Measurements from ENCODE around the gene MOSPD2. TPM values are rescaled to one million over a fixed set of nuclear protein-coding genes. Genes with fewer than 3 reads are reported as not detected.

The MOSPD2 gene
- polyA plus RNA-seq, 1 donor (not counting 4 experiments of a cell fraction or from before 2014, with no cell fraction given): 20.4 TPM

DNA sequence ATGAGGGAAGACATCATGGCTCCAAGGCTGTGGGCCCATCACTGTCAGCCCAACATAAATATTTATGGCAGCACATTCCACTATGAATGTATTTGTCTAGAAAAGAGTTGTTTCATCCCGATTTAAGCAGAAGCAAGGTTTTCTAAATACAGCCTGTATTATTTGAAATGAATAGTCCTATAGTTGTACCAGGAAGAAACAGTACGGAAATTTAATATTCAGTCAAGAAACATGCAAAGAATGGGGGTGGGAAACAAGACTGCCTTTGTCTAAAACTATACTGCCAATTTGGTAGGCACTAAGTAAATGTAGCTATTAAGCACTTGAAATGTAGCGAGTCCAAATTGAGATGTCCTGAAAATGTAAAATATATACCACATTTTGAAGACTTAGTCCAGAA is 69.1 kb downstream of the MOSPD2 start:
- Histone ChIP-seq H2AFZ (ENCODE audit: control insufficient read depth, low read length) (no peak overlapping the region), H3K27me3 (ENCODE audit: control insufficient read depth, extremely low read depth, insufficient read depth, low read length) (no peaks in the 10 kb centered on the region), H3K9ac (ENCODE audit: control insufficient read depth, extremely low read depth, insufficient read depth, low read length) (no peak overlapping the region), H3K27ac (ENCODE audit: control insufficient read depth, insufficient read depth, low read length) (no peak overlapping the region), H3K79me2 (ENCODE audit: control insufficient read depth, insufficient read depth, low read length) (no peaks in the 10 kb centered on the region), H3K9me3 (ENCODE audit: control insufficient read depth, low read depth, low read length) (no peaks in the 10 kb centered on the region), H3K4me1 (ENCODE audit: control insufficient read depth, extremely low read depth, insufficient read depth, low read length) (no peaks in the 10 kb centered on the region), H3K4me3 (ENCODE audit: control insufficient read depth in 2 of 3, extremely low read depth in 1 of 3, insufficient read depth in 2 of 3, low read depth in 1 of 3, low read length in 3 of 3) (no peak overlapping the region), H3K9me1 (ENCODE audit: control insufficient read depth, extremely low read depth, insufficient read depth, low read length) (no peaks in the 10 kb centered on the region), H4K20me1 (ENCODE audit: control insufficient read depth, extremely low read depth, insufficient read depth, low read length) (no peaks in the 10 kb centered on the region), H3K36me3 (ENCODE audit: control insufficient read depth in 2 of 2, extremely low read depth in 1 of 2, insufficient read depth in 2 of 2, low read length in 2 of 2) (no peaks in the 10 kb centered on the region), H3K4me2 (ENCODE audit: control insufficient read depth, extremely low read depth, insufficient read depth, low read depth, low read length) (no peak overlapping the region)
- dilution Hi-C loops (cut with MboI; ENCODE audit: extremely low pct_ligation_motif_present, low sequenced_read_pairs): no loop called here
- TF ChIP-seq EZH2 (IDR thresholded peaks at IDR 0.05; ENCODE audit: low read length): no peak
- TF ChIP-seq, protein P1, sequence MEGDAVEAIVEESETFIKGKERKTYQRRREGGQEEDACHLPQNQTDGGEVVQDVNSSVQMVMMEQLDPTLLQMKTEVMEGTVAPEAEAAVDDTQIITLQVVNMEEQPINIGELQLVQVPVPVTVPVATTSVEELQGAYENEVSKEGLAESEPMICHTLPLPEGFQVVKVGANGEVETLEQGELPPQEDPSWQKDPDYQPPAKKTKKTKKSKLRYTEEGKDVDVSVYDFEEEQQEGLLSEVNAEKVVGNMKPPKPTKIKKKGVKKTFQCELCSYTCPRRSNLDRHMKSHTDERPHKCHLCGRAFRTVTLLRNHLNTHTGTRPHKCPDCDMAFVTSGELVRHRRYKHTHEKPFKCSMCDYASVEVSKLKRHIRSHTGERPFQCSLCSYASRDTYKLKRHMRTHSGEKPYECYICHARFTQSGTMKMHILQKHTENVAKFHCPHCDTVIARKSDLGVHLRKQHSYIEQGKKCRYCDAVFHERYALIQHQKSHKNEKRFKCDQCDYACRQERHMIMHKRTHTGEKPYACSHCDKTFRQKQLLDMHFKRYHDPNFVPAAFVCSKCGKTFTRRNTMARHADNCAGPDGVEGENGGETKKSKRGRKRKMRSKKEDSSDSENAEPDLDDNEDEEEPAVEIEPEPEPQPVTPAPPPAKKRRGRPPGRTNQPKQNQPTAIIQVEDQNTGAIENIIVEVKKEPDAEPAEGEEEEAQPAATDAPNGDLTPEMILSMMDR (optimal IDR thresholded peaks at IDR 0.05 in 1 of 3, IDR thresholded peaks at IDR 0.05 in 1 of 3, conservative IDR thresholded peaks at IDR 0.05 in 1 of 3; ENCODE audit: extremely low read depth in 1 of 3, insufficient read depth in 2 of 3, low read length in 3 of 3): no peak
- DNase-seq (ENCODE audit: low read depth, low spot score) (no peak), FAIRE-seq (no peak)

DNA sequence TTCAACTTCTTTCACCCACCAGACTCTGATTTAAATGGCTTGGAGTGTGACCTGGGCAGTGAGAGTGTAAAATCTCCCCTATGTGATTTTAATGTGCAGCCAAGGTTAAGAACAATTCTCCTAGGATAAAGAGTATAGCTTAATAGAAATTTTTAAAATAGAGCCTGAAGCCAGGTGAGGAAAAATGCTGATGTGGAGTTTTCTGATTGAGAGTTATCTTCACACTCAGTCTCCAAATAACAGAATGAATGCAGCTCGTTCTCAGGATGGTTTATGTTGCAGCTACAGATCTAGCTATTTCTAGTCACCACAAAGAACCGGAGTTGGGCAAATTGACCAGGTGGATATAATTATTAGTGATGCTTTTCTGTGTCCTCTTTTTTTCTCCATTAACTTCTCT is 70.7 kb downstream of the MOSPD2 start:
- H3K4me2 ChIP-seq (ENCODE audit: control insufficient read depth, extremely low read depth, insufficient read depth, low read depth, low read length): no peak overlapping the region
- no peaks in the 10 kb centered on the region for H3K4me1 ChIP-seq (ENCODE audit: control insufficient read depth, extremely low read depth, insufficient read depth, low read length)
- H4K20me1 ChIP-seq (ENCODE audit: control insufficient read depth, extremely low read depth, insufficient read depth, low read length): no peaks in the 10 kb centered on the region
- no peaks in the 10 kb centered on the region for H3K9me1 ChIP-seq (ENCODE audit: control insufficient read depth, extremely low read depth, insufficient read depth, low read length)
- no peaks in the 10 kb centered on the region for H3K27me3 ChIP-seq (ENCODE audit: control insufficient read depth, extremely low read depth, insufficient read depth, low read length)
- FAIRE-seq: no peak
- H3K27ac ChIP-seq (ENCODE audit: control insufficient read depth, insufficient read depth, low read length): no peak overlapping the region
- H3K79me2 ChIP-seq (ENCODE audit: control insufficient read depth, insufficient read depth, low read length): no peaks in the 10 kb centered on the region
- TF ChIP-seq, protein P1 (optimal IDR thresholded peaks at IDR 0.05 in 1 of 3, IDR thresholded peaks at IDR 0.05 in 1 of 3, conservative IDR thresholded peaks at IDR 0.05 in 1 of 3; ENCODE audit: extremely low read depth in 1 of 3, insufficient read depth in 2 of 3, low read length in 3 of 3): no peak
- TF ChIP-seq EZH2 (IDR thresholded peaks at IDR 0.05; ENCODE audit: low read length): no peak
- dilution Hi-C loops (cut with MboI; ENCODE audit: extremely low pct_ligation_motif_present, low sequenced_read_pairs): no loop called here
- H3K4me3 ChIP-seq (ENCODE audit: control insufficient read depth in 2 of 3, extremely low read depth in 1 of 3, insufficient read depth in 2 of 3, low read depth in 1 of 3, low read length in 3 of 3): no peak overlapping the region
- H2AFZ ChIP-seq (ENCODE audit: control insufficient read depth, low read length): no peak overlapping the region
- DNase-seq (ENCODE audit: low read depth, low spot score): no peak
- no peaks in the 10 kb centered on the region for H3K9me3 ChIP-seq (ENCODE audit: control insufficient read depth, low read depth, low read length)
- no peaks in the 10 kb centered on the region for H3K36me3 ChIP-seq (ENCODE audit: control insufficient read depth in 2 of 2, extremely low read depth in 1 of 2, insufficient read depth in 2 of 2, low read length in 2 of 2)
- H3K9ac ChIP-seq (ENCODE audit: control insufficient read depth, extremely low read depth, insufficient read depth, low read length): no peak overlapping the region
